HL-60 (cell line): ENCODE measurements around the gene LNPEP.
A peak's percentile ranks its signal among the peaks of the same experiment; 100 is the strongest.

Source experiments
- DNase-seq, 2 experiments: peaks; one replicate each; pipeline ENCODE4 v3.0.0-alpha.2; 2010 to 2020; ENCODE audit warnings: low read depth in 1 of 2, low spot score in 1 of 2
- H3K27ac ChIP-seq: fragments of 250-450 bp; sonication (Bioruptor Pico); replicated peaks from 2 replicates; pipeline ENCODE4 v1.5.1; 2020; ENCODE audit warnings: mild to moderate bottlenecking, moderate library complexity
- H3K27me3 ChIP-seq: fragments of 250-450 bp; sonication (Bioruptor Pico); 2 replicates; pipeline ENCODE4 v1.5.1; 2021; ENCODE audit warnings: mild to moderate bottlenecking, moderate library complexity; ENCODE audit not compliant: insufficient read depth, poor library complexity, severe bottlenecking
- H3K4me3 ChIP-seq: replicated peaks from 2 replicates; pipeline ENCODE4 v1.5.1; 2011; ENCODE audit warnings: mild to moderate bottlenecking, control low read depth, low read length; ENCODE audit not compliant: insufficient read depth
- CTCF ChIP-seq: IDR thresholded peaks from one replicate; pipeline ENCODE4 v1.5.1; 2011; ENCODE audit warnings: low read length, control low read depth, inconsistent platforms; ENCODE audit not compliant: insufficient read depth
- GABPA ChIP-seq: IDR thresholded peaks from 2 replicates; pipeline ENCODE4 v1.6.1; 2012; ENCODE audit warnings: low read depth
- POLR2AphosphoS5 ChIP-seq: IDR thresholded peaks from 2 replicates; pipeline ENCODE4 v1.6.1; 2012; ENCODE audit warnings: low read depth
- REST ChIP-seq: IDR thresholded peaks from 2 replicates; pipeline ENCODE4 v1.6.1; 2012; ENCODE audit warnings: low read depth; ENCODE audit not compliant: insufficient replicate concordance
- SPI1 ChIP-seq: IDR thresholded peaks from 2 replicates; pipeline ENCODE4 v1.6.1; 2012; ENCODE audit warnings: low read depth, mild to moderate bottlenecking, borderline replicate concordance

The LNPEP gene

GRCh38 chr5:96994493-96994892 lies 58.6 kb downstream of the LNPEP start:
- H3K27ac ChIP-seq: no peak overlapping the region
- DNase-seq: no peak
- H3K4me3 ChIP-seq: no peak overlapping the region
- no peaks in the 10 kb centered on the region for H3K27me3 ChIP-seq
- TF ChIP-seq GABPA: no peak

GRCh38 chr5:96995419-96995818 lies 59.5 kb downstream of the LNPEP start:
- Histone ChIP-seq H3K4me3 (no peak overlapping the region), H3K27me3 (no peaks in the 10 kb centered on the region), H3K27ac (no peak overlapping the region)
- no peak for DNase-seq
- TF ChIP-seq REST (no peak), POLR2AphosphoS5 (no peak), SPI1 (no peak), GABPA (no peak), CTCF (no peak)

- Histone ChIP-seq H3K27ac (no peak overlapping the region), H3K27me3 (no peaks in the 10 kb centered on the region), H3K4me3 (no peak overlapping the region)
- peak in 1 of 2 experiments; percentile 8 for DNase-seq
- TF ChIP-seq GABPA (no peak), REST (no peak), CTCF (no peak), SPI1 (no peak), POLR2AphosphoS5 (no peak)
These were observed 61.5 kb downstream of the LNPEP start for GRCh38 chr5:96997265-96997859.

GRCh38 chr5:96999856-97000255 lies 64.0 kb downstream of the LNPEP start:
- TF ChIP-seq GABPA: no peak
- no peak for TF ChIP-seq POLR2AphosphoS5
- no peak for TF ChIP-seq SPI1
- no peak for TF ChIP-seq REST
- TF ChIP-seq CTCF: no peak
- Histone ChIP-seq H3K27me3 (no peaks in the 10 kb centered on the region), H3K27ac (no peak overlapping the region), H3K4me3 (no peak overlapping the region)
- no peak for DNase-seq
